ENCODE results near the gene TRAF3IP1.

The TRAF3IP1 gene

GRCh38 chr2:238444242-238444641 is 123.9 kb downstream of the TRAF3IP1 start:
- in situ Hi-C loops (cut with HindIII; ENCODE audit: low sequenced_read_pairs): no loop called here
- TF ChIP-seq CTCF (IDR thresholded peaks at IDR 0.05; ENCODE audit: low read depth, low read length): no peak
- no peak overlapping the region for H3K4me3 ChIP-seq (ENCODE audit: low read depth, low read length)
- no peak for DNase-seq (ENCODE audit: low read depth, low spot score)

GRCh38 chr2:238445409-238446190 is 125.3 kb downstream of the TRAF3IP1 start:
- in situ Hi-C loops (cut with HindIII; ENCODE audit: low sequenced_read_pairs): no loop called here
- no peak for TF ChIP-seq CTCF (IDR thresholded peaks at IDR 0.05; ENCODE audit: low read depth, low read length)
- no peak for DNase-seq (ENCODE audit: low read depth, low spot score)
- H3K4me3 ChIP-seq (ENCODE audit: low read depth, low read length): no peak overlapping the region

- TF ChIP-seq CTCF (IDR thresholded peaks at IDR 0.05; ENCODE audit: low read depth, low read length): no peak
- H3K4me3 ChIP-seq (ENCODE audit: low read depth, low read length): no peak overlapping the region
- in situ Hi-C loops (cut with HindIII; ENCODE audit: low sequenced_read_pairs): no loop called here
- DNase-seq (ENCODE audit: low read depth, low spot score): no peak
These were observed 126.1 kb downstream of the TRAF3IP1 start for GRCh38 chr2:238446371-238446770.

- TF ChIP-seq CTCF (IDR thresholded peaks at IDR 0.05; ENCODE audit: low read depth, low read length): no peak
- H3K4me3 ChIP-seq (ENCODE audit: low read depth, low read length): no peak overlapping the region
- in situ Hi-C loops (cut with HindIII; ENCODE audit: low sequenced_read_pairs): no loop called here
- no peak for DNase-seq (ENCODE audit: low read depth, low spot score)
These were observed 128.0 kb downstream of the TRAF3IP1 start for GRCh38 chr2:238448031-238448955.

GRCh38 chr2:238449241-238449640 is 128.9 kb downstream of the TRAF3IP1 start:
- DNase-seq (ENCODE audit: low read depth, low spot score): no peak
- no peak for TF ChIP-seq CTCF (IDR thresholded peaks at IDR 0.05; ENCODE audit: low read depth, low read length)
- in situ Hi-C loops (cut with HindIII; ENCODE audit: low sequenced_read_pairs): no loop called here
- H3K4me3 ChIP-seq (ENCODE audit: low read depth, low read length): no peak overlapping the region

GRCh38 chr2:238449909-238450417 is 129.6 kb downstream of the TRAF3IP1 start:
- in situ Hi-C loops (cut with HindIII; ENCODE audit: low sequenced_read_pairs): no loop called here
- H3K4me3 ChIP-seq (ENCODE audit: low read depth, low read length): no peak overlapping the region
- no peak for DNase-seq (ENCODE audit: low read depth, low spot score)
- TF ChIP-seq CTCF (IDR thresholded peaks at IDR 0.05; ENCODE audit: low read depth, low read length): no peak
